ENCODE measurements around the gene PARD6B. TPM values are rescaled to one million over a fixed set of nuclear protein-coding genes. Genes with fewer than 3 reads are reported as not detected.

Gene PARD6B
- total and polyA plus RNA-seq, 2 of the 13 experiments (the other 11 are each of a cell fraction or from before 2014, with no cell fraction given), result 6.9 to 22.2 TPM

- TF ChIP-seq ARNT2 (CRISPR knock-in tag; IDR thresholded peaks at IDR 0.05; ENCODE audit: low read depth) (no peak), PCBP1 (IDR thresholded peaks at IDR 0.05; ENCODE audit: borderline replicate concordance, low read depth, low read length) (no peak), EEA1 (CRISPR knock-in tag; IDR thresholded peaks at IDR 0.05; ENCODE audit: borderline replicate concordance) (no peak), NR2F2 (IDR thresholded peaks at IDR 0.05; ENCODE audit: borderline replicate concordance, low read depth) (no peak), ZBTB20 (CRISPR knock-in tag; IDR thresholded peaks at IDR 0.05; ENCODE audit: borderline replicate concordance, low read depth) (no peak), KDM5A (IDR thresholded peaks at IDR 0.05; ENCODE audit: borderline replicate concordance, low read length) (no peak), ZNF556 (CRISPR knock-in tag; IDR thresholded peaks at IDR 0.05; ENCODE audit: borderline replicate concordance) (no peak), ZNF333 (CRISPR knock-in tag; IDR thresholded peaks at IDR 0.05; ENCODE audit: borderline replicate concordance) (no peak), KDM3A (CRISPR knock-in tag; IDR thresholded peaks at IDR 0.05; ENCODE audit: low read depth) (peak; percentile 63; the same call in 1 of the 2 replicates), PAX8 (CRISPR knock-in tag; IDR thresholded peaks at IDR 0.05; ENCODE audit: borderline replicate concordance) (no peak), MXD1 (CRISPR knock-in tag; IDR thresholded peaks at IDR 0.05) (no peak), IRF1 (CRISPR knock-in tag; IDR thresholded peaks at IDR 0.05; ENCODE audit: low read depth) (no peak), ZSCAN20 (CRISPR knock-in tag; IDR thresholded peaks at IDR 0.05; ENCODE audit: borderline replicate concordance) (no peak), HIC2 (CRISPR knock-in tag; IDR thresholded peaks at IDR 0.05; ENCODE audit: low read depth) (no peak), PHF20 (CRISPR knock-in tag; IDR thresholded peaks at IDR 0.05) (no peak), ZNF276 (CRISPR knock-in tag; IDR thresholded peaks at IDR 0.05; ENCODE audit: low read depth) (no peak), ZNF747 (CRISPR knock-in tag; IDR thresholded peaks at IDR 0.05; ENCODE audit: borderline replicate concordance) (no peak), CHD2 (IDR thresholded peaks at IDR 0.05; ENCODE audit: low read depth, low read length) (no peak), SALL2 (CRISPR knock-in tag; IDR thresholded peaks at IDR 0.05) (no peak), MED1 (CRISPR knock-in tag; IDR thresholded peaks at IDR 0.05) (peak; percentile 66), GRHL1 (CRISPR knock-in tag; conservative IDR thresholded peaks at IDR 0.05) (no peak), ZNF543 (CRISPR knock-in tag; IDR thresholded peaks at IDR 0.05) (no peak), HNRNPK (IDR thresholded peaks at IDR 0.05; ENCODE audit: low read depth, low read length, poor library complexity, severe bottlenecking) (no peak), TEAD2 (CRISPR knock-in tag; IDR thresholded peaks at IDR 0.05) (no peak)
These were observed 20.8 kb upstream of the PARD6B start (continued) for GRCh38 chr20:50710492-50711063.

Measured in HepG2 (cell line).